Neural cell (in vitro differentiated cells): Measurements from ENCODE around the gene LPIN1. TPM values are rescaled to one million over a fixed set of nuclear protein-coding genes. Genes with fewer than 3 reads are reported as not detected.

Source experiments
- H2AFZ ChIP-seq: fragments of 200-600, 300-800 bp; sonication (generic), shearing (Covaris generic); 2 replicates; pipeline ENCODE4 v1.6.0; 2014; ENCODE audit warnings: low read depth, mild to moderate bottlenecking, antibody characterized with exemption, low read length, moderate library complexity
- H3F3A ChIP-seq: fragments of 200-600 bp; shearing (Covaris generic); 2 replicates; pipeline ENCODE4 v1.6.1; 2016; ENCODE audit warnings: mild to moderate bottlenecking, moderate library complexity, mixed read lengths, antibody characterized with exemption, low read length; ENCODE audit not compliant: insufficient read depth, poor library complexity, severe bottlenecking
- H3K27ac ChIP-seq: fragments of 200-600, 300-800 bp; sonication (generic), shearing (Covaris generic); 2 replicates; pipeline ENCODE4 v1.5.1; 2014; ENCODE audit warnings: mild to moderate bottlenecking, low read length, moderate library complexity
- H3K27me3 ChIP-seq: fragments of 300-800, 200-600 bp; sonication (generic), shearing (Covaris generic); 2 replicates; pipeline ENCODE4 v1.6.0; 2014; ENCODE audit warnings: mild to moderate bottlenecking, low read depth, low read length, moderate library complexity; ENCODE audit not compliant: insufficient read depth
- H3K36me3 ChIP-seq: fragments of 300-800, 200-600 bp; sonication (generic), shearing (Covaris generic); 2 replicates; pipeline ENCODE4 v1.5.1; 2014; ENCODE audit warnings: mild to moderate bottlenecking, antibody characterized with exemption, low read length, moderate library complexity; ENCODE audit not compliant: insufficient read depth
- H3K4me2 ChIP-seq: fragments of 300-800, 200-600 bp; sonication (generic), shearing (Covaris generic); 2 replicates; pipeline ENCODE4 v1.6.0; 2014; ENCODE audit warnings: mild to moderate bottlenecking, low read length
- H3K4me3 ChIP-seq: fragments of 300-800, 200-600 bp; sonication (generic), shearing (Covaris generic); 2 replicates; pipeline ENCODE4 v1.5.1; 2014; ENCODE audit warnings: mild to moderate bottlenecking, low read length, moderate library complexity
- H3K79me2 ChIP-seq: fragments of 200-600 bp; shearing (Covaris generic); replicated peaks from 2 replicates; pipeline ENCODE4 v1.6.0; 2014; ENCODE audit warnings: mild to moderate bottlenecking, low read length, moderate library complexity; ENCODE audit not compliant: insufficient read depth
- H3K9ac ChIP-seq: fragments of 300-800, 200-600 bp; sonication (generic), shearing (Covaris generic); 2 replicates; pipeline ENCODE4 v1.6.1; 2016; ENCODE audit warnings: mild to moderate bottlenecking, low read length, mixed read lengths
- H3K9me2 ChIP-seq: fragments of 200-600 bp; shearing (Covaris generic); 2 replicates; pipeline ENCODE4 v1.6.1; 2016; ENCODE audit warnings: mild to moderate bottlenecking, low read length, mixed read lengths; ENCODE audit not compliant: insufficient read depth
- H3K9me3 ChIP-seq: fragments of 200-600, 300-800 bp; sonication (generic), shearing (Covaris generic); 2 replicates; pipeline ENCODE4 v1.6.1; 2016; ENCODE audit warnings: mild to moderate bottlenecking, mixed run types, low read length, moderate library complexity, mixed read lengths
- H4K20me1 ChIP-seq: fragments of 200-600 bp; shearing (Covaris generic); 2 replicates; pipeline ENCODE4 v1.6.1; 2016; ENCODE audit warnings: mild to moderate bottlenecking, mixed run types; ENCODE audit not compliant: insufficient read depth
- EP300 ChIP-seq: fragments of 450-650 bp; conservative IDR thresholded peaks from 2 replicates; pipeline ENCODE4 v1.6.1; 2014; ENCODE audit warnings: antibody characterized with exemption, mild to moderate bottlenecking, moderate library complexity; ENCODE audit not compliant: poor library complexity, severe bottlenecking
- EZH2 ChIP-seq: fragments of 200-600, 300-800 bp; shearing (Covaris generic), sonication (generic); IDR thresholded peaks from 2 replicates; pipeline ENCODE4 v1.6.1; 2014; ENCODE audit warnings: antibody characterized with exemption, low read length, borderline replicate concordance, mild to moderate bottlenecking; ENCODE audit not compliant: insufficient read depth, poor library complexity, severe bottlenecking
- MXI1 ChIP-seq: fragments of 450-650 bp; conservative IDR thresholded peaks from 2 replicates; pipeline ENCODE4 v1.6.1; 2014; ENCODE audit warnings: antibody characterized with exemption, mild to moderate bottlenecking; ENCODE audit not compliant: poor library complexity, severe bottlenecking
- POLR2AphosphoS5 ChIP-seq: IDR thresholded peaks from 2 replicates; pipeline ENCODE4 v1.6.1; 2012
- RAD21 ChIP-seq: fragments of 450-650 bp; conservative IDR thresholded peaks from 2 replicates; pipeline ENCODE4 v1.6.1; 2014; ENCODE audit warnings: antibody characterized with exemption, mild to moderate bottlenecking, moderate library complexity
- SMC3 ChIP-seq: fragments of 450-650 bp; conservative IDR thresholded peaks from 2 replicates; pipeline ENCODE4 v1.6.1; 2014; ENCODE audit warnings: antibody characterized with exemption, mild to moderate bottlenecking, moderate library complexity; ENCODE audit not compliant: poor library complexity
- TAF1 ChIP-seq: IDR thresholded peaks from 2 replicates; pipeline ENCODE4 v1.6.1; 2012; ENCODE audit warnings: low read depth
- polyA plus RNA-seq: library from polyadenylated mRNA; depleted of rRNA; stranded (reverse); fragments of >200 nt; gene quantifications from 2 replicates; pipeline ENCODE4 v1.2.3, GENCODE V29; 2014
- TF ChIP-seq, protein P1 (sequence below): IDR thresholded peaks from 2 replicates; pipeline ENCODE4 v1.6.1; 2012; ENCODE audit warnings: borderline replicate concordance
- TF ChIP-seq, protein P2 (sequence below): fragments of 450-650 bp; IDR thresholded peaks from 2 replicates; pipeline ENCODE4 v1.5.1; 2014; ENCODE audit warnings: antibody characterized with exemption, mild to moderate bottlenecking, moderate library complexity; ENCODE audit not compliant: poor library complexity, severe bottlenecking

The LPIN1 gene
- polyA plus RNA-seq, 1 donor from 2014 or later: 47.5 TPM

DNA sequence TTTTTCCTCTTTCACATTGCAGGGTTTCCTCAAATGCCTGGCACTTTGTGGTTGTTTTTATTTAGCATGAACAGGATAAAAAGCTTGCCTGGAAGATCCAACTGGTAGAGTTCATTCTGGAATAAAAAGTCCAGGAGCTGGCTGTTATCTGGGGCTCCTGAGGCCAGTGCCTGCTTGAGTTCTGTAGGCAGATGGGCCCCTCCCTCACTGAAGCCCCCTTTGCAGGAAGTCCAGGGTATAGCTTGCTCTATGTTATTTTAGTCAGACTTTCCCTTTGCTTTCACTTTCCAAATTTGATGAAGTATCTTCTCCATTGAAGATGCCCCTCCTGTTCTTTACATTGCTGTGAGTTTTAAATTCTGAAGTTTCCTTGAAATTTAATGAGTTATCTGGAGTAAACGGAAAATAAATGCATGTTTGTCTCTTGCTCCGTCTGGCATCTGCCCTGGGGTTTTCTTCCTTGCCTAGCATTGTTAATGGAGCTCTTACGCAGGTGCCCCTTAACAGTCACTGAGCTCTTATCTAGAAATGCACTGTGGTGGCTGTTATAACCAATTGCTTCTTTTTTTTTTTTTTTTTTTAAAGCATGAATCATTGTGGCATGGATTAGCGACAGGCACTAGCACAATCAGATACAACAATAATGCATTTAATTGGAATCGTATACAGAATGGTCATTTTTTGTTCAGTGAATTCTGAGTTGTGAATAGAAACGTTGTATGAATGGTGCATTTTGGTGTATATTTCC is 27.0 kb upstream of the LPIN1 start:
- Histone ChIP-seq H3K27me3 (no peaks in the 10 kb centered on the region), H3K4me2 (no peak overlapping the region), H2AFZ (no peak overlapping the region), H3K27ac (no peak overlapping the region), H3K4me3 (no peak overlapping the region), H3F3A (no peaks in the 10 kb centered on the region), H3K9me3 (no peaks in the 10 kb centered on the region), H3K9ac (no peak overlapping the region), H3K36me3 (no peaks in the 10 kb centered on the region), H4K20me1 (no peaks in the 10 kb centered on the region), H3K9me2 (no peaks in the 10 kb centered on the region), H3K79me2 (no peaks in the 10 kb centered on the region)
- TF ChIP-seq POLR2AphosphoS5 (peak; percentile 23), EZH2 (no peak)
- TF ChIP-seq, protein P1, sequence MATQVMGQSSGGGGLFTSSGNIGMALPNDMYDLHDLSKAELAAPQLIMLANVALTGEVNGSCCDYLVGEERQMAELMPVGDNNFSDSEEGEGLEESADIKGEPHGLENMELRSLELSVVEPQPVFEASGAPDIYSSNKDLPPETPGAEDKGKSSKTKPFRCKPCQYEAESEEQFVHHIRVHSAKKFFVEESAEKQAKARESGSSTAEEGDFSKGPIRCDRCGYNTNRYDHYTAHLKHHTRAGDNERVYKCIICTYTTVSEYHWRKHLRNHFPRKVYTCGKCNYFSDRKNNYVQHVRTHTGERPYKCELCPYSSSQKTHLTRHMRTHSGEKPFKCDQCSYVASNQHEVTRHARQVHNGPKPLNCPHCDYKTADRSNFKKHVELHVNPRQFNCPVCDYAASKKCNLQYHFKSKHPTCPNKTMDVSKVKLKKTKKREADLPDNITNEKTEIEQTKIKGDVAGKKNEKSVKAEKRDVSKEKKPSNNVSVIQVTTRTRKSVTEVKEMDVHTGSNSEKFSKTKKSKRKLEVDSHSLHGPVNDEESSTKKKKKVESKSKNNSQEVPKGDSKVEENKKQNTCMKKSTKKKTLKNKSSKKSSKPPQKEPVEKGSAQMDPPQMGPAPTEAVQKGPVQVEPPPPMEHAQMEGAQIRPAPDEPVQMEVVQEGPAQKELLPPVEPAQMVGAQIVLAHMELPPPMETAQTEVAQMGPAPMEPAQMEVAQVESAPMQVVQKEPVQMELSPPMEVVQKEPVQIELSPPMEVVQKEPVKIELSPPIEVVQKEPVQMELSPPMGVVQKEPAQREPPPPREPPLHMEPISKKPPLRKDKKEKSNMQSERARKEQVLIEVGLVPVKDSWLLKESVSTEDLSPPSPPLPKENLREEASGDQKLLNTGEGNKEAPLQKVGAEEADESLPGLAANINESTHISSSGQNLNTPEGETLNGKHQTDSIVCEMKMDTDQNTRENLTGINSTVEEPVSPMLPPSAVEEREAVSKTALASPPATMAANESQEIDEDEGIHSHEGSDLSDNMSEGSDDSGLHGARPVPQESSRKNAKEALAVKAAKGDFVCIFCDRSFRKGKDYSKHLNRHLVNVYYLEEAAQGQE: no peak

DNA sequence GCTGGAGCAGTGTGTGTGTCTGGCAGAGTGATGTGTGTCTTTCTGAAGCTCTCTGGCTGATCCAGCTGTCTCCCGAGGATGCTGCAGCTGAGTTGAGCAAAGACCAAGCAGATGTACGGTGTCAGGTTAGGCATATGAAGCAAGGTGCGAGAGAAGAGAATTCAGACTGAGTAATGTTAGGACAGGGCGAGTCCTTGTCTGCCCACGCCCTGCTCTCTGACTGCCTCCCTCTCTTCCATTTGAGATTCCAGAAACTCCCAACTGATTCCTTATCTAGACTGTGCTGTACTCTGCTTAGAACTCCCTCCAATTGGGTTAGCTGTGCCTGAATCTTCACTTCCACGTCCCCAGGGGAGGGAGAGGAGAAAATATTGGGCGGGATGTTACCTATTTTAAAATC is 25.7 kb upstream of the LPIN1 start:
- Histone ChIP-seq H3K27ac (no peak overlapping the region), H3K9me2 (no peaks in the 10 kb centered on the region), H4K20me1 (no peaks in the 10 kb centered on the region), H3K9me3 (no peaks in the 10 kb centered on the region), H3K4me3 (no peak overlapping the region), H3K27me3 (no peaks in the 10 kb centered on the region), H3K9ac (no peak overlapping the region), H3K4me2 (no peak overlapping the region), H3K36me3 (no peaks in the 10 kb centered on the region), H2AFZ (no peak overlapping the region), H3K79me2 (no peaks in the 10 kb centered on the region), H3F3A (no peaks in the 10 kb centered on the region)
- TF ChIP-seq RAD21: no peak
- TF ChIP-seq MXI1: no peak
- TF ChIP-seq TAF1: no peak
- TF ChIP-seq, protein P1: no peak
- no peak for TF ChIP-seq EP300
- TF ChIP-seq SMC3: no peak
- TF ChIP-seq EZH2: no peak
- TF ChIP-seq POLR2AphosphoS5: no peak
- TF ChIP-seq, protein P2, sequence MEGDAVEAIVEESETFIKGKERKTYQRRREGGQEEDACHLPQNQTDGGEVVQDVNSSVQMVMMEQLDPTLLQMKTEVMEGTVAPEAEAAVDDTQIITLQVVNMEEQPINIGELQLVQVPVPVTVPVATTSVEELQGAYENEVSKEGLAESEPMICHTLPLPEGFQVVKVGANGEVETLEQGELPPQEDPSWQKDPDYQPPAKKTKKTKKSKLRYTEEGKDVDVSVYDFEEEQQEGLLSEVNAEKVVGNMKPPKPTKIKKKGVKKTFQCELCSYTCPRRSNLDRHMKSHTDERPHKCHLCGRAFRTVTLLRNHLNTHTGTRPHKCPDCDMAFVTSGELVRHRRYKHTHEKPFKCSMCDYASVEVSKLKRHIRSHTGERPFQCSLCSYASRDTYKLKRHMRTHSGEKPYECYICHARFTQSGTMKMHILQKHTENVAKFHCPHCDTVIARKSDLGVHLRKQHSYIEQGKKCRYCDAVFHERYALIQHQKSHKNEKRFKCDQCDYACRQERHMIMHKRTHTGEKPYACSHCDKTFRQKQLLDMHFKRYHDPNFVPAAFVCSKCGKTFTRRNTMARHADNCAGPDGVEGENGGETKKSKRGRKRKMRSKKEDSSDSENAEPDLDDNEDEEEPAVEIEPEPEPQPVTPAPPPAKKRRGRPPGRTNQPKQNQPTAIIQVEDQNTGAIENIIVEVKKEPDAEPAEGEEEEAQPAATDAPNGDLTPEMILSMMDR: no peak
